ENCODE measurements around the gene TRPV3.

DNA sequence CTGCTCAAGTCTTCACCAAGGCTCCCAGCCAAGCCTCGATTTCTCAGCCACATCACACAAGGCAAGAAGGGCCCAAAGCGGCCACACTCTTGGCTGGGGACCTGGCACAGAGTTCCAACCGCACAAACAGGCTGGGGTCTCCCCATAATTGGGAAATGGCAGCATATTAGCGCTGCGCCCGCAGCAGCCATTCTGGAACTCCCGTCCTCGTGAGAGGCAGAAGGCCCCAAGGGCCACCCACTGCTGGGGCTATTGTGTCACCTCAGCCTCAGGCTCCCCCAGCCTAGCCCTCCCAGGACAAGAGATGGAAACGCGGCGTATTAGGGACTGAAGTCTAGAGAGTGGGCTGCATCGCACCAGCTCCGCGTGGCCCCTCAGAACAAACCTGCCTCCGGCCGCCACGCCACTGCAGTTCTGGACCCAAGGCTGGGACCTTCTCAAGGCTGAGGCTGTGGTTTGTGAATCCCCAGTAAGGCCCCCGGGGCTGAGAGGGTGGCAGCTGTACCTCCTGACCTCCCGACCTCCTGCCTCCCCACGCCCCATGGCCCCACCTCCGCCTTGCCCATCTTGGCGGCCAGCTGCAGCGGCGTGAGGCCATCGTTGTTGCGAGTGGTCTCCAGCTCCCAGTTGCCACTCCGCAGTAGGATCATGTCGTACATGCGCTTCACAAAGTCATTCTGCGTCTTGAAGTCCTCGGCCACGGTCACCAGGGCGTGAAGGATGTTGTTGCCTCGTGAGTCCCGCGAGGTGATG is 25.3 kb downstream of the TRPV3 start:
- TF ChIP-seq, protein P1, sequence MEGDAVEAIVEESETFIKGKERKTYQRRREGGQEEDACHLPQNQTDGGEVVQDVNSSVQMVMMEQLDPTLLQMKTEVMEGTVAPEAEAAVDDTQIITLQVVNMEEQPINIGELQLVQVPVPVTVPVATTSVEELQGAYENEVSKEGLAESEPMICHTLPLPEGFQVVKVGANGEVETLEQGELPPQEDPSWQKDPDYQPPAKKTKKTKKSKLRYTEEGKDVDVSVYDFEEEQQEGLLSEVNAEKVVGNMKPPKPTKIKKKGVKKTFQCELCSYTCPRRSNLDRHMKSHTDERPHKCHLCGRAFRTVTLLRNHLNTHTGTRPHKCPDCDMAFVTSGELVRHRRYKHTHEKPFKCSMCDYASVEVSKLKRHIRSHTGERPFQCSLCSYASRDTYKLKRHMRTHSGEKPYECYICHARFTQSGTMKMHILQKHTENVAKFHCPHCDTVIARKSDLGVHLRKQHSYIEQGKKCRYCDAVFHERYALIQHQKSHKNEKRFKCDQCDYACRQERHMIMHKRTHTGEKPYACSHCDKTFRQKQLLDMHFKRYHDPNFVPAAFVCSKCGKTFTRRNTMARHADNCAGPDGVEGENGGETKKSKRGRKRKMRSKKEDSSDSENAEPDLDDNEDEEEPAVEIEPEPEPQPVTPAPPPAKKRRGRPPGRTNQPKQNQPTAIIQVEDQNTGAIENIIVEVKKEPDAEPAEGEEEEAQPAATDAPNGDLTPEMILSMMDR (conservative IDR thresholded peaks at IDR 0.05; ENCODE audit: low read depth, low read length) = no peak
- no peak for TF ChIP-seq EZH2phosphoT487 (IDR thresholded peaks at IDR 0.05; ENCODE audit: borderline replicate concordance, low read length)
- no peak for TF ChIP-seq EZH2 (IDR thresholded peaks at IDR 0.05; ENCODE audit: low read length, unreplicated experiment)
